Endodermal cell (in vitro differentiated cells): ENCODE data around the gene ZKSCAN1. TPM values are rescaled to one million over a fixed set of nuclear protein-coding genes. Genes with fewer than 3 reads are reported as not detected.

Source experiments
- DNase-seq: peaks from one replicate; pipeline ENCODE4 v3.0.0-alpha.2; 2017
- H3K27ac ChIP-seq: 2 replicates; pipeline ENCODE4 v1.5.1; 2013; ENCODE audit warnings: mild to moderate bottlenecking, low read depth, low read length, moderate library complexity
- H3K27me3 ChIP-seq: 2 replicates; pipeline ENCODE4 v1.6.1; 2013; ENCODE audit warnings: mild to moderate bottlenecking, low read length, moderate library complexity; ENCODE audit not compliant: insufficient read depth, control insufficient read depth, poor library complexity, severe bottlenecking
- H3K36me3 ChIP-seq: 2 replicates; pipeline ENCODE4 v1.7.0; 2013; ENCODE audit warnings: mild to moderate bottlenecking, low read length, moderate library complexity; ENCODE audit not compliant: control insufficient read depth, insufficient read depth
- H3K4me1 ChIP-seq: one replicate; pipeline ENCODE4 v1.7.0; 2013; ENCODE audit warnings: low read length; ENCODE audit not compliant: control insufficient read depth, insufficient read depth
- H3K4me3 ChIP-seq: 2 replicates; pipeline ENCODE4 v1.5.1; 2013; ENCODE audit warnings: mild to moderate bottlenecking, low read length, moderate library complexity
- H3K9ac ChIP-seq: 2 replicates; pipeline ENCODE4 v1.6.1; 2013; ENCODE audit warnings: mild to moderate bottlenecking, low read length, moderate library complexity; ENCODE audit not compliant: poor library complexity, severe bottlenecking; ENCODE audit errors: extremely low read depth
- H3K9me3 ChIP-seq: 2 replicates; pipeline ENCODE4 v1.6.1; 2013; ENCODE audit warnings: mild to moderate bottlenecking, low read length, moderate library complexity; ENCODE audit not compliant: control insufficient read depth
- H3K27ac Mint-ChIP-seq: 2 replicates; pipeline ENCODE4 v1.8.0; 2020; ENCODE audit warnings: mixed read lengths
- H3K27me3 Mint-ChIP-seq: 2 replicates; pipeline ENCODE4 v1.8.0; 2021; ENCODE audit warnings: mild to moderate bottlenecking, mixed read lengths; ENCODE audit not compliant: insufficient read depth
- H3K36me3 Mint-ChIP-seq: 2 replicates; pipeline ENCODE4 v1.8.0; 2020; ENCODE audit warnings: low read depth, mixed read lengths
- H3K4me1 Mint-ChIP-seq: 2 replicates; pipeline ENCODE4 v1.8.0; 2020; ENCODE audit warnings: mixed read lengths
- H3K4me3 Mint-ChIP-seq: 2 replicates; pipeline ENCODE4 v1.8.0; 2020; ENCODE audit warnings: mild to moderate bottlenecking, moderate library complexity, mixed read lengths
- H3K9me3 Mint-ChIP-seq: 2 replicates; pipeline ENCODE4 v1.8.0; 2020; ENCODE audit warnings: mild to moderate bottlenecking, mixed read lengths
- CTCF ChIP-seq: fragments of 200-600 bp; sonication (generic); conservative IDR thresholded peaks from 2 replicates; pipeline ENCODE4 v1.5.0; 2021; ENCODE audit warnings: antibody characterized with exemption, mild to moderate bottlenecking
- WGBS, 2 experiments: methylation state at CpG; one replicate each; pipeline versions ENCODE4 v1.1.5 to v1.1.7; 2013; ENCODE audit warnings: missing lambda C conversion rate in 2 of 2, mixed read lengths in 1 of 2; ENCODE audit not compliant: insufficient coverage in 1 of 2, insufficient read length in 1 of 2; 5-methylcytosine and 5-hydroxymethylcytosine counted together
- total RNA-seq, 2 donors: library from RNA; stranded (reverse); fragmentation: NEBNext Ultra II Directional in 1 of 2; extraction: Animal tissue kit (Norgen Biotek cat#: 25700) in 1 of 2; gene quantifications; 2 replicates in 1 of 2; 3 replicates in 1 of 2; pipeline ENCODE4 v1.2.1, GENCODE V29; 2021

The ZKSCAN1 gene
- total RNA-seq, 2 donors from 2014 or later, result 57.1 to 68.0 TPM

GRCh38 chr7:100079024-100079560 lies 63.7 kb downstream of the ZKSCAN1 start:
- peak overlapping the region; percentile 95 for H3K4me3 Mint-ChIP-seq
- H3K9ac ChIP-seq, result no peak overlapping the region
- WGBS, 2 experiments, result 94 to 97% methylated on average over 6 to 7 of the region's 7 CpGs
- H3K36me3 Mint-ChIP-seq, result peaks cover 64% of the 10 kb centered on the region
- H3K27ac Mint-ChIP-seq, result peak overlapping the region; percentile 82
- H3K27me3 Mint-ChIP-seq, result no peaks in the 10 kb centered on the region
- no peak overlapping the region for H3K27ac ChIP-seq
- TF ChIP-seq CTCF, result no peak
- H3K9me3 Mint-ChIP-seq, result peaks cover 44% of the 10 kb centered on the region
- H3K4me1 Mint-ChIP-seq, result peaks cover 15% of the 10 kb centered on the region
- H3K4me1 ChIP-seq, result peaks cover 5% of the 10 kb centered on the region
- peaks cover 46% of the 10 kb centered on the region for H3K9me3 ChIP-seq
- peak overlapping the region; percentile 99 for H3K4me3 ChIP-seq
- no peaks in the 10 kb centered on the region for H3K27me3 ChIP-seq
- H3K36me3 ChIP-seq, result peaks cover 61% of the 10 kb centered on the region
- DNase-seq, result no peak

GRCh38 chr7:100080907-100081534 lies 65.6 kb downstream of the ZKSCAN1 start:
- Mint-ChIP-seq H3K27me3 (no peaks in the 10 kb centered on the region), H3K9me3 (peaks cover 24% of the 10 kb centered on the region), H3K27ac (peak overlapping the region; percentile 98), H3K4me1 (peaks cover 15% of the 10 kb centered on the region), H3K4me3 (peak overlapping the region; percentile 95), H3K36me3 (peaks cover 45% of the 10 kb centered on the region)
- TF ChIP-seq CTCF, result no peak
- Histone ChIP-seq H3K9ac (peak overlapping the region; percentile 99), H3K27ac (peak overlapping the region; percentile 95), H3K9me3 (peaks cover 26% of the 10 kb centered on the region), H3K4me1 (peaks cover 5% of the 10 kb centered on the region), H3K36me3 (peaks cover 41% of the 10 kb centered on the region), H3K4me3 (peak overlapping the region; percentile 99), H3K27me3 (no peaks in the 10 kb centered on the region)
- peak; percentile 66 for DNase-seq
- 2 to 5% methylated on average over 19 to 34 of the region's 34 CpGs for WGBS, 2 experiments

- Histone ChIP-seq H3K27ac (peak within 1 kb of the TSS; percentile 95), H3K4me1 (peaks cover 5% of the 10 kb centered on the region), H3K27me3 (no peaks in the 10 kb centered on the region), H3K36me3 (peaks cover 35% of the 10 kb centered on the region), H3K9ac (peak within 1 kb of the TSS; percentile 99), H3K4me3 (peak within 1 kb of the TSS; percentile 99), H3K9me3 (peaks cover 20% of the 10 kb centered on the region)
- H3K4me3 Mint-ChIP-seq, result peak within 1 kb of the TSS; percentile 95
- peaks cover 18% of the 10 kb centered on the region for H3K9me3 Mint-ChIP-seq
- WGBS, 2 experiments, result 0% methylated on average over 22 to 55 of the region's 55 CpGs
- H3K27me3 Mint-ChIP-seq, result no peaks in the 10 kb centered on the region
- TF ChIP-seq CTCF, result peak; percentile 98
- H3K27ac Mint-ChIP-seq, result peak within 1 kb of the TSS; percentile 98
- H3K36me3 Mint-ChIP-seq, result peaks cover 39% of the 10 kb centered on the region
- peaks cover 15% of the 10 kb centered on the region for H3K4me1 Mint-ChIP-seq
- DNase-seq, result peak; percentile 100
These were observed 66.2 kb downstream of the ZKSCAN1 start, which contains the start of gene ZNF3 for GRCh38 chr7:100081535-100082102. Gene ZNF3, minus strand, starts transcription at chr7:100081723. Its CDS starts 4,366 bp downstream, at chr7:100077357.
